Osteoblast (primary cell): ENCODE data around the gene HRK. TPM values are rescaled to one million over a fixed set of nuclear protein-coding genes. Genes with fewer than 3 reads are reported as not detected.

Source experiments
- DNase-seq: peaks from one replicate; pipeline ENCODE4 v3.0.0; 2011; ENCODE audit warnings: low spot score, mixed read lengths; ENCODE audit not compliant: insufficient read length; ENCODE audit errors: missing footprints
- H2AFZ ChIP-seq: 2 replicates; pipeline ENCODE4 v1.6.0; 2011; ENCODE audit warnings: mild to moderate bottlenecking, low read length
- H3K27ac ChIP-seq: 2 replicates; pipeline ENCODE4 v1.5.1; 2011; ENCODE audit warnings: mild to moderate bottlenecking, low read depth, low read length, moderate library complexity
- H3K27me3 ChIP-seq: 2 replicates; pipeline ENCODE4 v1.6.0; 2012; ENCODE audit warnings: mild to moderate bottlenecking, control low read depth, inconsistent platforms, low read length, moderate library complexity; ENCODE audit not compliant: insufficient read depth
- H3K36me3 ChIP-seq: 2 replicates; pipeline ENCODE4 v1.5.1; 2011; ENCODE audit warnings: mild to moderate bottlenecking, low read length, control low read depth, moderate library complexity; ENCODE audit not compliant: insufficient read depth
- H3K4me1 ChIP-seq: 2 replicates; pipeline ENCODE4 v1.5.1; 2011; ENCODE audit warnings: mild to moderate bottlenecking, low read length, control low read depth, moderate library complexity; ENCODE audit not compliant: insufficient read depth
- H3K4me2 ChIP-seq: 2 replicates; pipeline ENCODE4 v1.6.0; 2011; ENCODE audit warnings: mild to moderate bottlenecking, low read length; ENCODE audit not compliant: insufficient read depth
- H3K4me3 ChIP-seq: fragments of 200-600 bp; sonication (generic); 3 replicates; pipeline ENCODE4 v1.5.1; 2012; ENCODE audit warnings: mild to moderate bottlenecking, low read length, inconsistent platforms; ENCODE audit not compliant: insufficient read depth
- H3K79me2 ChIP-seq: 2 replicates; pipeline ENCODE4 v1.6.0; 2012; ENCODE audit warnings: mild to moderate bottlenecking, low read length, control low read depth, inconsistent platforms; ENCODE audit not compliant: insufficient read depth
- H3K9me3 ChIP-seq: 2 replicates; pipeline ENCODE4 v1.5.1; 2011; ENCODE audit warnings: low read depth, low read length, control low read depth
- H4K20me1 ChIP-seq: 2 replicates; pipeline ENCODE4 v1.6.0; 2012; ENCODE audit warnings: mild to moderate bottlenecking, low read length, control low read depth; ENCODE audit not compliant: insufficient read depth
- CTCF ChIP-seq: IDR thresholded peaks from 2 replicates; pipeline ENCODE4 v1.5.1; 2011; ENCODE audit warnings: mild to moderate bottlenecking, low read depth, low read length, moderate library complexity; ENCODE audit errors: extremely low read depth
- total RNA-seq: library from RNA; depleted of rRNA; stranded (reverse); fragments of >200 nt; gene quantifications from 2 replicates; pipeline ENCODE4 v1.2.3, GENCODE V29; 2012

HRK gene
- total RNA-seq, 1 donor, result under 0.01 TPM

GRCh38 chr12:116837097-116837496, 44.1 kb downstream of the HRK start:
- no peaks in the 10 kb centered on the region for H3K4me1 ChIP-seq
- H3K9me3 ChIP-seq, result no peaks in the 10 kb centered on the region
- DNase-seq, result peak; percentile 67
- no peak overlapping the region for H3K4me3 ChIP-seq
- H3K79me2 ChIP-seq, result no peaks in the 10 kb centered on the region
- no peak overlapping the region for H3K4me2 ChIP-seq
- no peaks in the 10 kb centered on the region for H3K36me3 ChIP-seq
- TF ChIP-seq CTCF, result no peak
- H3K27ac ChIP-seq, result no peak overlapping the region
- H2AFZ ChIP-seq, result no peak overlapping the region
- no peaks in the 10 kb centered on the region for H4K20me1 ChIP-seq
- no peaks in the 10 kb centered on the region for H3K27me3 ChIP-seq

GRCh38 chr12:116835484-116835883, 45.8 kb downstream of the HRK start:
- Histone ChIP-seq H3K4me3 (no peak overlapping the region), H3K4me1 (no peaks in the 10 kb centered on the region), H3K9me3 (no peaks in the 10 kb centered on the region), H3K27me3 (no peaks in the 10 kb centered on the region), H3K27ac (no peak overlapping the region), H3K79me2 (no peaks in the 10 kb centered on the region), H3K4me2 (no peak overlapping the region), H4K20me1 (no peaks in the 10 kb centered on the region), H2AFZ (no peak overlapping the region), H3K36me3 (no peaks in the 10 kb centered on the region)
- no peak for DNase-seq
- TF ChIP-seq CTCF, result no peak

GRCh38 chr12:116833474-116833873, 47.8 kb downstream of the HRK start:
- H3K79me2 ChIP-seq, result no peaks in the 10 kb centered on the region
- H3K9me3 ChIP-seq, result no peaks in the 10 kb centered on the region
- H3K4me2 ChIP-seq, result no peak overlapping the region
- no peak overlapping the region for H2AFZ ChIP-seq
- TF ChIP-seq CTCF, result no peak
- no peaks in the 10 kb centered on the region for H3K36me3 ChIP-seq
- no peaks in the 10 kb centered on the region for H3K4me1 ChIP-seq
- H4K20me1 ChIP-seq, result no peaks in the 10 kb centered on the region
- no peak for DNase-seq
- no peak overlapping the region for H3K27ac ChIP-seq
- H3K4me3 ChIP-seq, result no peak overlapping the region
- no peaks in the 10 kb centered on the region for H3K27me3 ChIP-seq

- Histone ChIP-seq H3K36me3 (no peaks in the 10 kb centered on the region), H3K27ac (no peak overlapping the region), H3K79me2 (no peaks in the 10 kb centered on the region), H3K4me3 (no peak overlapping the region), H3K27me3 (no peaks in the 10 kb centered on the region), H4K20me1 (no peaks in the 10 kb centered on the region), H3K4me1 (no peaks in the 10 kb centered on the region), H3K4me2 (no peak overlapping the region), H2AFZ (no peak overlapping the region), H3K9me3 (no peaks in the 10 kb centered on the region)
- no peak for DNase-seq
- no peak for TF ChIP-seq CTCF
Observed at GRCh38 chr12:116832353-116832752, 48.9 kb downstream of the HRK start.
